ENCODE measurements around the gene FAM8A1.

FAM8A1 gene

DNA sequence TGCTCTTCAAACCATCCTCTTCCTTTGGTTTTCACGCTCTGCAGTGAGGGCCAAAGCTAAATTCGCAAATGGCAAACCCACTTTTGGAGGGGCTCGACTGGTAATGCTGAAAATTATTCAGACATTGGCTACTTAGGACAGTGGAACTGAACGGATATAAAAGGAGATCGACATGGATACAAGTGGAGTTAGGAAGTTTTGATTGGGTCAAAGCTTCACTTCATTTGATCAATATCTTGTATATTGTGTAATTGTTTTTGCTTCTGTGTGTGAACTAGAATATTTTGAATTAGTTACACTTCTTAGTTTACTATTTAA lies 1.2 kb downstream of the FAM8A1 start:
- no peak for DNase-seq (ENCODE audit: low spot score)

DNA sequence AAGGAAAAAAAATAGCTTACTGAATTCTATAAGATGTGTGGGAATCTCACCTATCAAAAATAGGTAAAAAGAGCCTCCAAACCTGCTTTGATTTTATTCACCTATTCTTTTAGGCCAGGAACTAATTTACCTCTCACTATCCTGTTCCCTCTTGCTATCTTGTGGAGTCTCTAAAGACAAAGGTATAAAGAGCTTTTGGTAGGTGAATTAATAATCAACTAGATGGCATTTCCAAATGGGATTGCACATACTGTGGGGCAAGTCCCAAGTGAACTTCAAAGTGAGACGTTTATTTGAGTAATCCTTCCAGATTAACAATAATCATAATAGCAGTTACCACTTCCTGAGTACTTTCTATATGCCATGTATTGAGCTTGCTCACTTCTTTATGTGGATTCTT lies 2.8 kb downstream of the FAM8A1 start:
- DNase-seq (ENCODE audit: low spot score): no peak

DNA sequence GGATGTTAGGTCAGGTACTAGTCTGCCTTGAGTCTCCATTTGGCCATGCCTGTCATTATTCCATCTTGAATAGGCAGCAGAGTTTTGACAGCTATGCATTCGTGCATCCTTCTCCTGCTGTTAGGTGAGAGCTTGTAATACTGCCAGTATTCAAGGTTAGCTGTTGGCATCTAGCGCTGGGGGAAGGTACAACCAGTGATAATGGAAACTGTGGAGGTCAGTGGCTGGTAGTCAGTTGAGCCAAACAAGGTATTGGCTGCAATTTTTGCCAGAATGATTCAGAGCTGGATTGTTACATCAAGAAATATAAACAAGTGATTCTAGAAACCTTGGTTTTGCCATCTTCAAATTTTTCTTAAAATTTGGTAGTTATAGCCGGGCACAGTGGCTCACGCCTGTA lies 6.5 kb downstream of the FAM8A1 start:
- DNase-seq (ENCODE audit: low spot score): no peak

DNA sequence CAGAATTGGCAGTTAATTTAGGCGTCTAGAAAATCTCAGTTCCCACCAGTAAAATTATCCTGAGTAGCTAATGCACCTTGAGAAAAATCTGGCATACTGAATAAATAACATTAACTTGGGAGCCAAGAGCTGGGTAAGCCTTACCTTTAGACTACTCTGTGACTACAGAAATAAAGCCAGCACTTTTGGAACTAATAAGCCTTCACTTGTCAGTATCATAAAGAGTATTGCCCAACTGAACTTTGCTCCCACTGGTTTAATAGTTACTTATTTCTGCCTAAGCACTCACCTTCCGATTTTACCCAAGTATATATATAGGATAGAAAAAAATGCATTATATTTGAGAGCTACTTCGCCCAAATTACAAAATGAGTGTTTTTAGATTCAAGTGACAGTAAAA lies 10.7 kb downstream of the FAM8A1 start:
- no peak for DNase-seq (ENCODE audit: low spot score)

DNA sequence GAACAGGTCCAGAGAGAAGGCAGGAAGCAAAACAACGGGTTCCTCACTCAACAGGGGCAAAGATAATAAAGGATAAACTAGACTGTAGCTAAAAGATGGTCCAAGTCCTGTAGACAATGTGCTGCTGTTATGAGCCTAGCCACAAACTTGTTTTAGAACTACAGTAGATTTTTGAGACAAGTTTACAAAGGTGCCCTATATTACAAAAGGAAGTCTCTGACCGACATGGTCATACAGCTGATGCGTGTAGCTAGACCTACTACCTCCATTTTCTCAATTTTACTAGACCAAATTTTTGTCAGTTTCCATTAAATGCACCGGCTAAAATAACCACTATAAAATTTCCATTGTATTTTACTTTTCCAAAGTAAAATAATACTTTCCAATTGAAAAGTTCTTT lies 11.9 kb downstream of the FAM8A1 start:
- no peak for DNase-seq (ENCODE audit: low spot score)

DNA sequence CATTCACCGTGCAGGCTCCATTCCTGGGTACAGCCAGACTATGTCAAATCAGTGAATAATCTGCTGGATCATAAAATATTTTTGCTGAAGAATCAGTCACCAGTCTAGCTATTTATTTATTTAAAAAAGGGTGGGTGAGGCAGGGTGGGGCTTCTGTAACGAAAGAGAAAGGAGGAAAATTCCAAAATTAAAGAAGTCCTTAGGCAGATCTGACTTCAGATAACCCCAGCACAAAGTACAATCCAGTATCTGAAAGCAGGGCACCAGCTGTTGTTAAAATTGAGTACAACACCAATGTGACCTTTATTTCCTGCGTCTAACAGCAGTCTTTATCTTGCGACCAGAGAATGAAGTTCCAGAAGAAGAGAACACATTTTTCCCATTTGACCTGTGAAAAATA lies 15.7 kb downstream of the FAM8A1 start:
- DNase-seq (ENCODE audit: low spot score): no peak

DNA sequence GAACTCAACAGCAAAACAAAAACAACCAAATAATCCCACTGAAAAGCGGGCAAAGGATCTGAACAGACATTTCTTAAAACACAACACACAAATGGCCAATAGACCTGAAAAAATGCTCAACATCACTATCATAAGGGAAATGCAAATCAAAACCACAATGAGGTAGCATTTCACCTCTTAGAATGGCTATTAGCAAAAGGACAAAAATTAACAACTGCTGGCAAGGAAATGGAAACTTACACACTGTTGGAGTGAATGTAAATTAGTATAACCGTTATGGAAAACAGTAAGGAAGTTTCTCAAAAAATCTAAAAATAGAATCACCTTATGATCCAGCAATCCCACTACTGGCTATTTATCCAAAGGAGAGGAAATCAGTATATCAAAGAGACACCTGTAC lies 20.9 kb downstream of the FAM8A1 start:
- no peak for DNase-seq (ENCODE audit: low spot score)

DNA sequence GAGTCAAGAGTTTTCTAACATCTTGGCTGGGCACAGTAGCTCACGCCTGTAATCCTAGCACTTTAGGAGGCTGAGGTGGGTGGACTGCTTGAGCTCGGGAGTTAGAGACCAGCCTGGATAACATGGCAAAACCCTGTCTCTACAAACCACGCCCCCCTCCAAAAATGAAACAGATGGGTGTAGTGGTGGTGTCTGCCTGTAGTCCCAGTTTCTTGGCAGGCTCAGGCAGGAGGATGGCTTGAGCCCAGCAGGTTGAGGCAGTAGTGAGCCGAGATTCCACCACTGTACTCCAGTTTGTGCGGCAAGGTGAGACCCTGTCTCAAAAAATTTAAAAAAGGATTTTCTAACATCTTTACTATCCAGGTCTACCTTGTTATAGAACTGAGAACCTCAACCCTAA lies 22.0 kb downstream of the FAM8A1 start:
- DNase-seq (ENCODE audit: low spot score): no peak

DNA sequence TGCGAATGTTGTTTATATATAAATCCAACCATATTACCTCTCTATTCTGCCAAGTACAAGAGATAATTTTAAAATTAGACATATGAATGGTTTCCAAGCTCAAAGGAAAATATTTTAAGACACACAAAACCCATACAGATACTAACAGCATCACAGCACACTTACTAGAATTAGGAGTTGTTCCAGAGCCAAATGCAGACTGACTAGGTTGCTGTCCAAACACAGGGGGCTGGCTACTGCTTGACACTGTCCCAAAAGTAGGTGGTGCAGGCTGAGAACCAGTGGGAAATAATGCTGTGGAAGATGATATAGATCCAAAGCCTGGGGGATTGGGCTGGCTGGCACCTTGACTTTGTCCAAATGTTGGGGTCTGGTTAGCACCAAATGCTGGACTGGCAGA lies 24.3 kb downstream of the FAM8A1 start:
- no peak for DNase-seq (ENCODE audit: low spot score)

DNA sequence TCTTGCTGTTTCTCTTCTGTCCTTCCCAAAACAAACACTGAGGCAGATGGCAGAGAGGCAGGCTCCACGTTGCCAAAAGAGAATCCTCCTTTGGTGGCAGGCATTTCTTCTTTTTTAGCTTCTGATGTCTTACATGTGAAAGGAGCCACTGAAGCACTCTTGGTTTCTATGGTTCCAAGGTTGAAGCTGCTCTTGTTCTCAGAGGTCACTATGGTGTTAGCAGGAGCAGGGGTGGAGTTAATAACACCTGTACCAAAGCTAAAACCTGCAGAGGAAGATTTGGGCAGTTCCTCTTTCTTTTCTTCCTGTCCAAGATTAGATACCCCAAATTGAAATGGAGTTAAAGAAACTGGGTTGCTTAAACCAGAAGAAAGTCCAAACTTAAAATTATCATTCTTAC lies 28.8 kb downstream of the FAM8A1 start:
- no peak for DNase-seq (ENCODE audit: low spot score)

DNA sequence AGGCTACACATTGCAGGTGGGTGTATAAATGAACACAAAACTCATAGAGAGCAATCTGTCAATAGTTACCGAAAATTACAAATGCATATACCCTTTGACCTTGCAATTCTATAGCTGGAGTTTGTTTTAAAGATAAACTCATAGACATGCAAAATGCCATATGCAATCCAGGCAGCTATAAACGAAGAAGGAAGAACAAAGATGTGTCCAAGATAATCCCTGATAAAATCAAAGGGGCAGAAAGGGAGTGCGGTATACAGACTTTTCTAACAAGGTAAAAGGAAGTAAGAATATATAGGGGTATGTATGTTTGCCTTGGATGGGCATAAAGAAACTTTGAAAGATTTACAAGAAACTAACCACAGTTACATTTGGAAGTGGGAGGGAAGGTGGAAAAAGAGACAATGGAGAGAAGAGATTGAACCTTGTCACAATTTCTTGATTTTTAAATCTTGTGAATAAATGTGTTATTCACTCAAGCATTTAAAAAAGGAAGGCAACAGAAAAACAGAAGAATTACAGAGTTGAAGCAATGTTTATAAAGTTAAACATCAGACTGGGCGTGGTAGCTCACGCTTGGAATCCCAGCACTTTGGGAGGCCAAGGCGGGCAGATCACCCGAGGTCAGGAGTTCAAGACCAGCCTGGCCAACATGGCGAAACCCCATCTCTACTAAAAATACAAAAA lies 29.9 kb downstream of the FAM8A1 start:
- no peak for DNase-seq (ENCODE audit: low spot score)

DNA sequence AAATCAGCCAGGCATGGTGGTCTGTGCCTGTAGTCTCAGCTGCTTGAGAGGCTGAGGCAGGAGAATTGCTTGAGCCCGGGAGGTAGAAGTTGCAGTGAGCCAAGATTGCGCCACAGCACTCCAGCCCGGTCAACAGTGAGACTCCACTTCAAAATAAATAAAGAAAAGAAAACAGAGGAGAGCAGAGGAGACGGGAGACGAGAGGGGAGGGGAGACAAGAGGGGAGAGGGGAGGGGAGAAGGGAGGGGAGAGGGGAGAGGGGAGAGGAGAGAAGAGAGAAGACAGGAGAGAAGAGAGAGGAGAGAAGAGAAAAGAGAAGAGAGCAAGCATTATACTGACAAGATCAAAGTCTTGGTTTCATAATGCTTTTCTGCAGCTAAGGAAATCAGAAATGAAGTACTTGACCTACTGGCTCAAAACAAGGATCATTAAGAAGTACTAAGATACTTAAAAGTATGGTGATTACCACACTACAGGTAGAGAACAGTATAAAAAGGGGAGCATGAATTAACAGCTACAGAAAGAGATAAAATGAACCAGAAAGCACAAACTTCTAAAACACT lies 30.5 kb downstream of the FAM8A1 start:
- no peak for DNase-seq (ENCODE audit: low spot score)

DNA sequence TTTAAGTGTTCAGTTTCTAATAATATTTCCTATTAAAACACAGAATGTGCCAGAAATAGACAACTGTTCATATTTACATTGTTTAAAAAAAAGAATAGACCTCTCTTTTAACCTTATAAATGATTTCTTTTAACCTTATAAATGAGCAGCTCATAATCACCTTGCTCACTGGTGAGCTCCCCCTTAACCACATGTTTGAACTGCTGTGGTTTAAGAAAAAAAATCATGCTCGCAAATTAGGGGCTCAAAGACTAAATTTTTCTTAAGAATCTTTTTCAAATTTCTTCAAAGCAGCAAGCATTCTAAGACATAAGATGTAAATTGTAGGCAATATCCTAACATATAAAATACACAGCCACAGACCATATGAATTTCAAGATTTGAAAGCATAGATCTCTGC lies 32.8 kb downstream of the FAM8A1 start:
- no peak for DNase-seq (ENCODE audit: low spot score)

DNA sequence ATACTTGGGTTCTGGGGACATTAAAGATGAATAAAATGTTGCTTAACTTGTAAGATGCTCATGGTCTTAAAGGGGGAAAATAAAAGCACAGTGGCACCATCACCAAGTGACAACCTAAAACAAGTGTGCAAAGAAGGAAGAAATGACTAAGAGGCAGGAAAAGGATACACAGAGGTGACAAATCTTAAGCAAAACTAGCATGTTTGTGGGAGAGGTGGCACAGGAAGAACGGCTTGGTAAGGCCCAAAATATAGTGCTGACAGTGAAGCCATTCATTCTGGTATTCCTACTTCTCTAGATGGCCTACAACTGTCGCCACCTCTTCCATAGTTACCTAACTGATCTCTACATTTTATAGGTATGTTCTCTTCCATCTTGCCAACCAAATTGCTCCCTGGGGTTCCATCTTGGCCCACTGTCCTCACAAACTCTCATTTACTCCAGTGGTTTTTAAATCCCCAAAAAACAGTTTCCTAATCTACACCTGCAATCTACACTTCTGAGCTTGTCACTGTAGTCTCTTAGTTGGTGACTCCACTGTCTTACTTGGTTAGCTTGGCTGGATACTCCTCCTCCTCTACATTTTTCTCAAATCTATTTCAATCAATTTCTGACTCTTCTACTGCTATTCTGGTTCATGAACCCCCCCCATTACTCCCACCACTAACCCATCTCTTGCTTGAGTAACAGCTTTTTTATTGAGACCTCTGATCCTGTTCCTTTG lies 33.5 kb downstream of the FAM8A1 start:
- peak; percentile 16 for DNase-seq (ENCODE audit: low spot score)

DNA sequence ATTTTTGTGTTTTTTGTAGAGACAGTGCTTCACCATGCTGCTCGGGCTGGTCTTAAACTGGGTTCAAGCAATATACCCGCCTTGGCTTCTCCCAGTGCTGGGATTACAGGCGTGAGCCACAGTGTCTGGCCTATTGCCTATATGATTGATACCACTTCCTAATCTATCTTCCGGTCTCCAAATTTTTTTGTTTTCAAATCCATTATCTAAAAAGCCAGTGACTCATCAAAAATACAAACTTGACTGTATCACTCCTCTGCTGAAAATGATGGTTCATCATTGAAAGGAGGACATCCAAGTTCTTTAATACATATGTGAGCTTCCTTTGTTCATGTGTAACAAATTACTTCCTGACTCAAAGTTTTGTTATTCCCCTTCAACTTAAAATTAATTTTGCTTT lies 35.5 kb downstream of the FAM8A1 start:
- no peak for DNase-seq (ENCODE audit: low spot score)

DNA sequence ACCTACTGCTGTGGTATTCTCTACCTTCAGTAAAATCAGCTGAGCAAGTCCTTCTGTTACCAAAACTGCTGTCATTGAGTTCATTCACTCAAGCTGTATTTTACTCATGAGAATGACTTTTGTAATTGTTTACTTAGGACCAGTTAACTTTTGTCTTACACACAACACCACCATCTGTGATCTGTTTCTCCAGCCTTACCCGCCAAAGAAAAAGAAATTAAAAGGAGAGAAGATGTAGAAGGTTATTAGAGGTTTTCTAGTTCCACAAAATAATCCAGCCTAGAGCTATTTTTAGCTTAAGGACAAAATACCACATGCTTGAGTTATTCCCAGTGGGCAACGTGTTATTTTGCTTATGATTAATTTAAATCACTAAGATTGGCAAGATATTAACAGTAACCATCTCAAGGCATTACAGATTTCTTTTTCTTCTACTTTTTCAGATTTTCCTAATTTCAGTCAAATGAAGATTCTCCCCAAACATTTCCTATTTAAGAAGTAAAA lies 38.2 kb downstream of the FAM8A1 start:
- no peak for DNase-seq (ENCODE audit: low spot score)

DNA sequence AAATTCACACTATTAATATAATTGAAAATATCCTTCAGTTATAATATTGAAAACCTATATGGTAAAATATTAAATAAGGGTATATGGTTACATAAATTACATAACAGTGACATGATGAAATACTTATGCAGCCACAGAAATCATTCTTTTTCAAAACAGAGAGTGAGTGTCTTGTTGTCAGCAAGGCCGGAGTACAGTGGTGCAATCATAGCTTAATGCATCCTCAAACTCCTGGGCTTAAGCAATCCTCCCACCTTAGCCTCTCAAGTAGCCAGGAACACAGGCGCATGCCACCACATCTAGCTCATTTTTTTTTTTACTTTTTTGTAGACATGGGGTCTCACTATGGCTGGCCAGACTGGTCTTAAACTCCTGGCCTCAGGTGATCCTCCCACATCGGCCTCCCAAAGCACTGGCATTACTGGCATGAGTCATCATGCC lies 40.4 kb downstream of the FAM8A1 start:
- no peak for DNase-seq (ENCODE audit: low spot score)

DNA sequence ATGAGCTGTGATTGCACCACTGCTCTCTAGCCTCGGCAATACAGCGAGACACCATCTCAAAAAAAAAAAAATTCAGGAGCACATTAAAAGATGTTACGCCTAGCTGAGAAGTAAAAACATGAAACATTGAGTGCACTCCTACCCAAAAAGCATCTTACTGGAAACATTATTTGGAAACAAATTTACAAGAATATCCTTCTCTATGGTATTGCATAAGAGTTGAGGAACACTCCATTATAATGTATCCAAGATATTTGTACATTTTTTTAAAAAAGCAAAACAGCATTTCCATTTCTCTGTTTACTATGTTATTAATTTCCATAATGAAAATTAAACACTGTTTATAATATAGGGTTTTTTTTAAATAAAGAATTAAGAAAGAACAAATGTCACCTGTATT lies 48.6 kb downstream of the FAM8A1 start:
- no peak for DNase-seq (ENCODE audit: low spot score)

DNA sequence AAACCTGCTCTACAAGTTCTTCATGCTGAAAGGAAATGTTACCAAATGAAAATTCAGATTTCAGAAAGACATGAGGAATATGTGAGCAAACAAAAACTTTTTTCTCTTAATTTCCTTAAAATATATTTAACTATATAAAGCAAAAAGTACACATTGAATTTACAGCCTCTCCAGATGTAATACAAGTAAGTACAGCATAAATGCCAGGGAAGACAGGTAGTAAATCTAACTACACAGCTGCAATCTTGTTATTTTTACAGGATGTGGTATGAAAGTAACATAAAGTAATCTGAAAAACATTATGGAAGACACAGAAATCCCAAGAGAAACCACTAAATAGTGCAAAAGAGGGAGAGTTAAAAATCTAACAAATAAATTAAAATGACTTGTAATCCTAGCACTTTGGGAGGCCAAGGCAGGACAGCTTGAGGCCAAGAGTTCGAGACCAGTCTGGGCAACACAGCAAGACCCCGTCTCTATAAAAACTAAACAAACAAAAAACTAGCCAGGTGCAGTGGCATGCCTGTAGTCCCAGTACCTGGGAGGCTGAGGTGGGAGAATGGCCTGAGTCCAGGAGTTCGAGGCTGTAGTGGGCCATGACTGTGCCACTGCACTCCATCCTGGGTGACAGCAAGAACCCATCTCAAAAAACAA lies 50.7 kb downstream of the FAM8A1 start:
- no peak for DNase-seq (ENCODE audit: low spot score)

DNA sequence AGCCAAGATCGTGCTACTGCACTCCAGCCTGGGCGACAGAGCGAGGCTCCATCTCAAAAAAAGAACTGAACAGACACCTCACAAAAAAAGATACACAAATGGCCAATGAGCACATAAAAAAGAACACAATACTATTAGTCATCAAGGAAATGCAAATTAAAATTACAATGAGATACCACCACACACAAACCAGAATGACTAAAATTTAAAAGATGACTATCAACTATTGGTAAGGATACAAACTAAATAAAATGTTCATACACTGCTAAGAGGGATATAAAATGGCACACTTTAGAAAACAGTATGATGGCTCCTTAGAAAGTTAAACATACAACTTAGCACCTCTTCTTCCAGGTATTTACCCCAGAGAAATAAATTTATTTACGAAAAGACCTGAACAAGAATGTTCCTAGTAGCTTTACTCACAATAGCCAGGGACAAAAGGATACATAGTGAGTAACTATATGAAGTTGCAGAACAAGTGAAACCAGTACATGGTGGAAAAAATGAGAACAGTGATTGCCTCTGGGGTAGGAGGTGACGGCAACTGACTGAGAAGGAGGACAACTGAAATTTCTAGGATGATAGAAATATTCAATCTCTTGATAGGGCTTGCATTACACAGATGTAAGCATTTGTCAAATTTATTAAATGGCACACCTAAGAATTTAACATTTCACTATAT lies 53.2 kb downstream of the FAM8A1 start:
- DNase-seq (ENCODE audit: low spot score): no peak

DNA sequence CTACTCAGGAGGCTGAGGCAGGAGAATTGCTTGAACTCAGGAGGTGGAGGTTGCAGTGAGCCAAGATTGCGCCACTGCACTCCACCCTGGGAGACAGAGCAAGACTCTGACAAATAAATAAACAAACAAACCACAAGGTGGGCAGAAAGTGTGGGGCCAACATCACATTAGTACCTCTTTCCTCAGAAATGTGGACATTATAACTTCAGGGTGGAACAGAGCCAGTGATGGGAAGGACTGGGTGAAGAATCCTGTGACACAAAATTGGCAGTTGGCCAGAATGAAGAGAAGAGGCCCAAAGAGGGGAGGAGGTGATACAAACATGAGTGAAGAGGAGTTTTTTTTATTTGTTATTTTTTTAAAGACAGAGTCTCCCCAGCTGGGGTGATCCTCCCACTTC lies 56.0 kb downstream of the FAM8A1 start:
- no peak for DNase-seq (ENCODE audit: low spot score)

DNA sequence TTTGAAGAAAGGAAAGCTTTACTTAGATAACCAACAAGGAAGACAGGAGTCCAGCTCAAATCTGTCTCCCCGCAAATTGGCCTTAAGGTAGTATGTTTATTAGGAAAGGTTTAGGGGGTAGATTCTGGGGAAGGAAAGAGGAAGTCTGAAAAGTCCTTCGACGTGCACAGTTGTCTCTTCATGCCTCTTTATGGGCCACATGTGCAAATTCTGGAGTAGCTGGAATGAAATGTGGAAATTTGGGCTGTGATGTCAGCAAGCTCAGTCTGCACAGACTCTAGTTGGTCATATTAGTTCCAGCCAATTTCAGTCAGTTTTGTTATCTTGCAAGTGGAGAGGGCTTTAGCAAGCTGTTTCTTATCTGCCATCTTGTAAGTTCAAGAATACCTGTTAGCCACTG lies 56.5 kb downstream of the FAM8A1 start:
- no peak for DNase-seq (ENCODE audit: low spot score)

Data from RKO (cell line).